Umbilical cord (tissue), 2 donors: ENCODE measurements around the gene GRK6. TPM values are rescaled to one million over a fixed set of nuclear protein-coding genes. Genes with fewer than 3 reads are reported as not detected.
"Not testable (repeated sequence)": the region's sequence is repeated elsewhere in the genome, so short reads cannot be mapped to it uniquely, and the experiment has no call there.

Source experiments
- DNase-seq: peaks from one replicate; pipeline ENCODE4 v3.0.0-alpha.2; 2015; ENCODE audit warnings: low spot score
- total RNA-seq: library from RNA; depleted of rRNA; stranded (reverse); fragments of >200 nt; gene quantifications from one replicate; pipeline ENCODE4 v1.2.3, GENCODE V29; 2014; ENCODE audit warnings: low replicate concordance; ENCODE audit not compliant: insufficient read depth

The GRK6 gene
- total RNA-seq, 1 donor from 2014 or later = 17.3 TPM

DNA sequence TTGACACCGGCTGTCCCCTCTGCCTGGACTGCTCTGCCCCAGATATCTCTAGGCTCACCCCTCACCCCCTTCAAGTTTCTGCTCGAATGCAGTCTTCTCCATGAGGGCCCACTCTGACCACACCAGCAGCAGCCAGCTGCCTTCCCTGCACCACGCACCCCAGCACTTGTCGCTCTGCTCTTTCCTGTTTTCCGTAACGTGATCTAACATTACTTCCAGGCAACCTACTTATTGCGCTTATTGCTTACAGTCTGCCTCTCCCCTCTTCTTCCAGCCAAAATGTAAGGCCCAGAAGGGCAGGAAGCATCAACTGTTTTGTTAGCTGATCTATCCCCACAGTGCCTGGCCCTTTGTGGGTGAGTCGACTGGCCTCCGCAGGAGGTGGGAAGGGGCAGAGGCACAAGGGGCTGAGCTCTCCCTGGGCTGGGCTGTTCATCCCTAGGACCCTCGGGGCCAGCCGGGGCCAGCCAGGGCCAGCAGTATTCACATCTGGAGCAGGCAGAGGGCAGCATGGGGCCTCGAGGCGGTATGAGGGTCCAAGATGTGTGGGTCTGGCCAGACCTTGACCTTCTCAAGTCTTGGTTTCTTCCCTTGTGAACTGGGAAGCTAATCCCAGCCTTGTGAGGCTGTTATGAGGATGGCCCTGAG is 58.5 kb downstream of the GRK6 start:
- no peak for DNase-seq

DNA sequence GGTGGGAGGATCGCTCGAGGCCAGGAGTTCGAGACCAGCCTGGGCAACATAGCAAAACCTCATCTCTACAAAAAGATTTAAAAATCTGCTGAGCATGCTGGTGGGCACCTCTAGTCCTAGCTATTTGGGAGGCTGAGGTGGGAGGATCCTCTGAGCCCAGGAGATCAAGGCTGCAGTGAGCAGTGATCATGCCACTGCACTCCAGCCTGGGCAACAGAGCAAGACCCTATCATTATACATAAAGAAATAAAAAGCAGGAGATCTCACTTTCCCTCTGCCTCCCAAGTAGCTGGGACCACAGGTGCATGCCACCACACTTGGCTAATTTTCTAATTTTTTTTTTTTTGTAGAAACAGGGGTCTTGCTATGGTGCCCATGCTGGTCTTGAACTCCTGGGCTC is 59.3 kb downstream of the GRK6 start:
- not testable (repeated sequence) for DNase-seq

DNA sequence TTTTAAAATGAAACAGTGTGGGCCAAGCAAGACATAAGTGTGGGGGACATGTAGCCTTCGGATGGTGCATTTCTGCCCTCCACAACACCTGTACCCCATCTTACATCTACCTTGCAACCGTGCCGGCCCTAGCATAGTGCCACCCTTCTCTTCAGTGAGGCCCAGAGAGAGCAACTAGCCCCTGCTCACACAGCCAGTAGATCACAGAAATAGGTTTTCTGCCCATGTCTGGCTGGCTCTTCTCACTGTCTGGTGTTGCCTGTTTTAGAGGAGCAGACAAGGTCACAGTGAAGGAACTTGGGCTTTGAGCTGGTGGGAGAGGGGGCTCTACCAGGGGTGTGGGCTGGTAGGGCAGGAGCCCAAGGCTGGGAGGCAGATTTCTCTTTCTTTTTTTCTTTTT is 59.8 kb downstream of the GRK6 start:
- DNase-seq = no peak

DNA sequence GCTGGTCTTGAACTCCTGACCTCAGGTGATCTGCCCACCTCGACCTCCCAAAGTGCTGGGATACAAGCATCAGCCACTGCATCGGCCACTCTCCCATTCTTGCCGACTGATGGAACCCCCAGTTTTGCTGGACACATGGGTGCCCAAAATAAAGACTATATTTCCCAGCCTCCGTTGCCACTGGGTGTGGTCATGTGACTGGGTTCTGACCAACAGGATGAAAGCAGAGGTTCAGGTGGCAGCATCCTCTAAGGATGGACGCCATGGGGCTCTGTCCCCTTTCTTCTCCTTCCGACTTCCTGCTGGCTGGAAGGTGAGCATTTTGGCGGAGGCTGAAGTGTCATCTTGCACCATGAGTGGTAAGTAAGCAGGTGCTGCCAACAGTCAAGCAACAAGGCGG is 60.7 kb downstream of the GRK6 start:
- DNase-seq = no peak

DNA sequence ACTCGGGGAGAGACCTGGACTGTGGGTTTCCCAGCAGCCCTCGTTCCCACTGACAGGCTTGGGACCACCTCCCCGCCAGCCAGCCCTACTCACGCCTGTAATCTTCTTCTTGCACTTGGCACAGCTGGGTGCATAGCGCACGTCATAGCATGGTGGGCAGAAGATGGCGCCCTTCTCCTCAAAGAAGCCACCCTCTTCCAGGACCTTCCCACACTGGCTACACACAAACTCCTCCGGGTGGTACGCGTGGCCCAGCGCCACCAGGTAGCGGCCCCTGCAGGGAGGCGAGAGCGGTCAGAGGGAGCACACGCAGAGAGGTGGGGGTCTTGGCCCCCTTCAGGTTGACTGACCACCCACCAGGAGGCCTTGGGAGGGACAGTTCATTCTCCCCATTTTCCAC is 61.5 kb downstream of the GRK6 start:
- no peak for DNase-seq

DNA sequence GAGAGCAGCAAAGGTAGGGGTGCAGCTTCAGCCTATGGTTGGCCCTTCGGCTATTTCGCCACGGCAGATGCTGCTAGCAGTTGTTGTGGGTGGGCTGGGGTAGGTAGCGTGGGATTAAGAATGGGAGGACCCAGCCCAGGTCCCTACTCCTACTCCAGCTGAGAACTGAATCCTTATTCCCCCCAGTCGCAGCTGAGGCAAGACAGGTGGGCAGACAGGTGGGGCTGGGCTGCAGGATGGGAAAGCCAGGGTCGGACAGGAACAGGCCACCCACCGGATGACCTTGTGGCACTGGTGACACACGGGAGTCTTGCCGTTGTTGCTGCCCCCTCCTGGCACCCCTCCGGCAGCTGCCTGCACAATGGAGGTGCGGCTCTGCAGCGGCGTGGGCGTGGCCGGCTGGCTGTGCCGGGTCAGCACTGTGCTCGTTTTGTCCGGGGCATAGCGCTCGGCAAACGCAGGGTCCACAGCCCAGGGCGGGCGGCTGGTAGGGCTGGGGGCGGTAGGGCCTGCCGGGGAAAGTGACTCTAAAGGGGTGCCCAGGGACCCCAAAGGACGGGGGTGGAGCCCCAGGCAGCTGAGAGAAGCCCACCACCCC is 62.7 kb downstream of the GRK6 start:
- DNase-seq = no peak

DNA sequence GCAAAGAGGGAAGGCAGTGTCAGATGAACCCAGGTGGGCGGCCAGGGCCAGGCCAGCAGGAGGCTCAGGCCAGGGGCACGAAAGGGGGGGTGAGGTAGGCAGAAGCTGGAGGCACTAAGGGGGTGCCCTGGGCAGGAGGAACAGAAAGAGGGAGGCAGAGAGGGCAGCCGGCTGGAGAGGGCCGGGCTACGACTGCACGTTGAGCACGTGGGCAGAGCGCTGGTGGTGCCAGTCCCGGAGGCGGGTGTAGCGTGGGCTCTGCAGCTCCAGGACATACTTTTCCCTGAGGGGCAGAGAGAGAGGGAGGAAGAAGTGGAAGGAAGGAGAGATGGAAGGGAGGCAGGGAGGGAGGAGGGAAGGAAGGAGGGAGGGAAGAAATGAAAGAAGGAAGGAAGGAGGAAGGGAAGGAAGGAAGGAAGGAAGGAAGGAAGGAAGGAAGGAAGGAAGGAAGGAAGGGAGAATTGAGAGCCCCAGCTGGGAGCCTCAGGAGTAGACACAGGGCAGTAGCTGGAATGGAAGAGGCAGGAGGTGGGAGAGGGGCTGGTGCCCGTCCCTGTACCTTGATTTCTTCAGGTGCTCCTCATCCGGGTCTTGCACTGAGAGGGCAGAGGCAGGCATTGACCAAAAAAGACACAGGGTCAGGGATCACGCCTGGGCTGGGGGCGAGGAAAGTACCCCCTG is 64.0 kb downstream of the GRK6 start:
- no peak for DNase-seq

DNA sequence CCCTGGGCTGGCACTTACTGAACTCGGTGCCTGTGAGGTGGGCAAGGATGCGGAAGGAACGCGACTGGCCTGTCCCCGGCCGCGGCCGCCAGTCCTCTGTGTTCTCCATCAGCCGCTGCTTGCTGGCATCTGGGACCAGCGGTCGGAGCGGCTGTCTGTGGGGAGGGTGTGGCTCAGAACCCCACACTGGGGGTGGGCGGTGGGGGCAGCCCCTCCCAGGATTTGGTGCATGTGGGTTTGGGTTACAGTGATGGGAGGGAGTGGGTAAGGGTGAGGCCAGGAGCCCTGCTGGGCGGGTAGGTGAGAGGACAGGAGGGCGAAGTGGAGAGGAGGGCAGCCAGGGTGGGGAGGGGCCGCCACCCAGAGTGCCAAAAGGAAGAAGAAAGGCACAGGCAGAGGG is 64.5 kb downstream of the GRK6 start:
- DNase-seq = no peak

DNA sequence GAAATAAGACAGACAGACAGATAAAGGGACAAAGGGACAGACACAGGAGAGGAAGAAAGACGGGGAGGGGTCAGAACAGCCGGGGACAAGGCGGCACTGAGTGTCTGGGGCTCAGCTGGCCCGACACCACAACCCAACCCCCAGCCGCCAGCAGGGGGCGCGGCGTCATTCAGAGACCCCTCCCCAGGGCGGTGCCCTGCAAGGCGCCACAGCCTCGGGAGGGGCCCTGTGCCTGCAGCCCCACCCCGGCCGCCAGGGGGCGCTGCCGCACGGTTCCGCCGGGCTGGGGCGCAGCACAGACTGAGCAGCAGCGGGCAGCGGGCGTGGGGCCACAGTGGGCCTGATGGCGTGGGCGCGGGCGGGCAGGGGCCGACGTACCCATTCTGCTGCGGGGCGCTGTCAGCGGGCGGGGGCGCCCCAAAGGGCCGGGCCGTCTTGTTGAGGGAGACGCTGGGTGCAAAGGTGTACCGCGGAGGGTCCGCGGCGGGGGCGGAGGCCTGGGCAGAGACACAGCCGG is 65.0 kb downstream of the GRK6 start:
- peak; percentile 55 for DNase-seq

DNA sequence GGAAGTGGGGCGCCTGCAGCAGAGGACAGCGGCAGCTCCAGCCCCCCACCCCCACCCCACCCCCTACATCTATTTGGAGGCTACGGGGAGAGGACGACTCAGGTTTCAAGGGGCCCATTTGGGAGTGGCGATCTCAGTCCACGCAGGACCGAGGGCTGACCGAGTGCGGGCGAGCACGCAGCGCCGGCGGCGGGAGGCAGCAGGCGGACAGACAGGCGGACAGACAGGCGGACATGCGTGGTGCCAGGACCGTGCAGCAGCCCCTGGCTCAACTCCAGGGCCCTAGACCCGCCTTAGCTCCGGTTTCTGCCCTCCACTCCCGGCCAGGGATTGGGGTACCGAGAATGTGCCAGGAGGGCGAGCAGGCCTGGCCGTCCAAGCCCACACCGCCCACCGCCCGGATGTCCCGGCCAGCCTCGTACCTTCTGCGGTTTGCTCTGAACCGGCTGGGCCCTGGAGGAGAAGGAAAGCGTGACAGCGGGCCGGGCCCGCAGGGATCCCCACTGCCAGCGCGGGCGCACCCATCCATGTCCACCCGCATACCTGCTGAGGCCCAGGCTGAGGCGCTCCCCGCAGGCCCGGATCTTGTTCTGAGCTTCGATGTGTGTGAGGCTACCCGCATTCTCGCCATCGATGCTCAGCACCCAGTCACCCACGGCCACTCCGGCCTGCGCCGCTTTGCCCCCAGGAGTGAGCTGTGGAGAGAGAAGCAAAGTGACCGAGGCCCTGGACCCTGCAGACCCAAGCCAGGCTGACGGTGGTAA is 65.7 kb downstream of the GRK6 start:
- no peak for DNase-seq

Other genes with a start within 250 kb of the GRK6 start
- gene RAB24, start 123.0 kb upstream of the GRK6 start, total RNA-seq = 31.5 TPM
- gene PRELID1, start 122.9 kb upstream of the GRK6 start, total RNA-seq = 55.4 TPM
- 3.6 TPM for gene MXD3, start 114.8 kb upstream of the GRK6 start, total RNA-seq
- gene LMAN2, start 75.0 kb upstream of the GRK6 start, total RNA-seq = 175 TPM
- 6.5 TPM for gene RGS14, start 68.8 kb upstream of the GRK6 start, total RNA-seq
- gene SLC34A1, start 42.2 kb upstream of the GRK6 start, total RNA-seq = 2.2 TPM
- not detected for gene PFN3, start 26.0 kb upstream of the GRK6 start, total RNA-seq
- gene F12, start 17.1 kb upstream of the GRK6 start, total RNA-seq = not detected
- not detected for gene PRR7, start 20.1 kb downstream of the GRK6 start, total RNA-seq
- gene DBN1, start 47.0 kb downstream of the GRK6 start, total RNA-seq = 83.3 TPM
- 247 TPM for gene PDLIM7, start 70.9 kb downstream of the GRK6 start, total RNA-seq
- gene DOK3, start 83.2 kb downstream of the GRK6 start, total RNA-seq = 19.7 TPM
- 56.3 TPM for gene DDX41, start 90.3 kb downstream of the GRK6 start, total RNA-seq
- gene FAM193B, start 127.9 kb downstream of the GRK6 start, total RNA-seq = 43.8 TPM
- gene TMED9, start 165.5 kb downstream of the GRK6 start, total RNA-seq = 62.1 TPM
- gene B4GALT7, start 173.5 kb downstream of the GRK6 start, total RNA-seq = 26.0 TPM